K562 (cell line): Measurements from ENCODE around the gene GOLGB1. TPM values are rescaled to one million over a fixed set of nuclear protein-coding genes. Genes with fewer than 3 reads are reported as not detected.

Source experiments
- ATAC-seq: fragments of 200-7000 bp; cut with Tn5 transposase; 3 replicates; pipeline ENCODE4 v1.9.1; 2020; ENCODE audit warnings: moderate library complexity
- BruUV-seq: library from RNA; stranded (reverse); fragments of 400-500 nt; replicated peaks from 2 replicates; lab custom pipeline; 2021; lab: Mats Ljungman, UMichigan
- CTCF ChIA-PET: fragments of 300-600 bp; formaldehyde crosslinking; extraction: SDS; loops from one replicate; lab custom pipeline; 2021; ENCODE audit warnings: low intra/inter-chr PET ratio; lab: Yijun Ruan, JAX
- POLR2A ChIA-PET: fragments of 300-600, 350-650 bp; sonication (Branson Sonifier 250); formaldehyde crosslinking; extraction: SDS; loops from one replicate; lab custom pipeline; 2021; ENCODE audit warnings: antibody characterized with exemption, inconsistent platforms; lab: Yijun Ruan, JAX
- DNase-seq, 4 experiments: peaks; one replicate each; pipeline versions ENCODE4 v3.0.0 to v3.0.0-alpha.2; 2011 to 2018; ENCODE audit warnings: low spot score in 3 of 4, mixed read lengths in 3 of 4; ENCODE audit errors: extremely low read depth in 1 of 4
- FAIRE-seq: peaks from 2 replicates; lab custom pipeline; 2011; peaks lifted over from hg19 to GRCh38; lab: Jason Lieb, UNC
- H2AFZ ChIP-seq: 2 replicates; pipeline ENCODE4 v1.6.0; 2011; ENCODE audit warnings: low read depth, low read length, control low read depth, inconsistent platforms
- H3K27ac ChIP-seq: fragments of 200-600 bp; 3 replicates; pipeline ENCODE4 v1.8.0; 2011; ENCODE audit warnings: low read depth, mild to moderate bottlenecking, control low read depth, inconsistent platforms, low read length, moderate library complexity, mixed read lengths; ENCODE audit errors: extremely low read depth
- H3K27me3 ChIP-seq, 2 experiments: fragments of 300-600 bp in 1 of 2; 2 replicates in 1 of 2; 3 replicates in 1 of 2; pipeline versions ENCODE4 v1.6.0 to v1.8.0; 2011; ENCODE audit warnings: inconsistent platforms in 2 of 2, low read length in 2 of 2, mild to moderate bottlenecking in 1 of 2, mixed read lengths in 1 of 2, moderate library complexity in 1 of 2; ENCODE audit not compliant: control insufficient read depth in 2 of 2, insufficient read depth in 2 of 2
- H3K36me3 ChIP-seq: fragments of 300-600 bp; 3 replicates; pipeline ENCODE4 v1.8.0; 2011; ENCODE audit warnings: mild to moderate bottlenecking, low read length, inconsistent platforms; ENCODE audit not compliant: control insufficient read depth, insufficient read depth
- H3K4me1 ChIP-seq, 2 experiments: fragments of 200-600 bp in 1 of 2; replicated peaks in 1 of 2; 2 replicates in 1 of 2; 3 replicates in 1 of 2; pipeline versions ENCODE4 v1.5.1 to v1.8.0; 2011; ENCODE audit warnings: inconsistent platforms in 2 of 2, low read length in 2 of 2, mild to moderate bottlenecking in 1 of 2, mixed read lengths in 1 of 2, moderate library complexity in 1 of 2; ENCODE audit not compliant: control insufficient read depth in 2 of 2, insufficient read depth in 2 of 2
- H3K4me2 ChIP-seq: 2 replicates; pipeline ENCODE4 v1.6.1; 2011; ENCODE audit warnings: low read length, control low read depth, inconsistent platforms, mixed read lengths; ENCODE audit not compliant: insufficient read depth
- H3K4me3 ChIP-seq: fragments of 200-600 bp; sonication (generic), shearing (Covaris generic); 2 replicates; pipeline ENCODE4 v1.5.1; 2016; ENCODE audit warnings: control low read depth, inconsistent platforms
- H3K79me2 ChIP-seq: fragments of 200-600 bp; 3 replicates; pipeline ENCODE4 v1.8.0; 2011; ENCODE audit warnings: low read length, inconsistent platforms; ENCODE audit not compliant: control insufficient read depth, insufficient read depth
- H3K9ac ChIP-seq, 2 experiments: 2 replicates each; pipeline versions ENCODE4 v1.6.0 to v1.6.1; 2011; ENCODE audit warnings: low read depth in 2 of 2, low read length in 2 of 2, control low read depth in 1 of 2, inconsistent platforms in 1 of 2, mild to moderate bottlenecking in 1 of 2, mixed read lengths in 1 of 2; ENCODE audit not compliant: insufficient read depth in 1 of 2
- H3K9me1 ChIP-seq: one replicate; pipeline ENCODE4 v1.6.0; 2011; ENCODE audit warnings: inconsistent platforms, mild to moderate bottlenecking, low read length, moderate library complexity; ENCODE audit not compliant: control insufficient read depth, insufficient read depth
- H3K9me3 ChIP-seq: replicated peaks from 2 replicates; pipeline ENCODE4 v1.5.1; 2011; ENCODE audit warnings: low read depth, low read length, inconsistent platforms; ENCODE audit not compliant: control insufficient read depth, insufficient read depth
- H4K20me1 ChIP-seq: replicated peaks from 2 replicates; pipeline ENCODE4 v1.6.1; 2011; ENCODE audit warnings: low read length, inconsistent platforms, mixed read lengths; ENCODE audit not compliant: control insufficient read depth, insufficient read depth
- CBX8 ChIP-seq: fragments of 200-600 bp; sonication (generic); IDR thresholded peaks from 2 replicates; pipeline ENCODE4 v1.6.1; 2012; ENCODE audit warnings: borderline replicate concordance, mixed run types, low read depth, mild to moderate bottlenecking, moderate library complexity, mixed read lengths, low read length, control low read depth, inconsistent platforms; ENCODE audit not compliant: poor library complexity, severe bottlenecking; ENCODE audit errors: extremely low read depth
- DEAF1 ChIP-seq: fragments of 450-650 bp; formaldehyde crosslinking; IDR thresholded peaks from 2 replicates; pipeline ENCODE4 v1.4.0; 2020; ENCODE audit warnings: mild to moderate bottlenecking, moderate library complexity
- ELF2 ChIP-seq: fragments of 250-450 bp; sonication (Bioruptor Pico); IDR thresholded peaks from 2 replicates; pipeline ENCODE4 v1.5.0; 2021; ENCODE audit warnings: mild to moderate bottlenecking
- FOXK1 ChIP-seq: sonication (generic); formaldehyde crosslinking; IDR thresholded peaks from 2 replicates; pipeline ENCODE4 v1.8.0; 2022; ENCODE audit warnings: missing genetic modification reagents, mild to moderate bottlenecking, borderline replicate concordance
- IRF2 ChIP-seq: sonication (generic); formaldehyde crosslinking; IDR thresholded peaks from 2 replicates; pipeline ENCODE4 v1.8.1; 2022; ENCODE audit warnings: mild to moderate bottlenecking, missing genetic modification reagents
- MTA1 ChIP-seq: fragments of 450-650 bp; IDR thresholded peaks from 2 replicates; pipeline ENCODE4 v1.6.1; 2017; ENCODE audit warnings: borderline replicate concordance
- POLR2AphosphoS5 ChIP-seq: IDR thresholded peaks from 2 replicates; pipeline ENCODE4 v1.6.1; 2011; ENCODE audit warnings: mild to moderate bottlenecking, low read depth, low read length, moderate library complexity; ENCODE audit not compliant: control insufficient read depth, insufficient read depth
- ZSCAN29 ChIP-seq: fragments of 450-650 bp; IDR thresholded peaks from 2 replicates; pipeline ENCODE4 v1.6.1; 2017
- WGBS: fragments of 100-300 bp; shearing (Covaris generic); methylation state at CpG from one replicate; pipeline ENCODE4 v1.1.6; 2016; ENCODE audit warnings: low coverage, mixed read lengths; ENCODE audit not compliant: insufficient coverage; ENCODE audit errors: missing lambda C conversion rate; 5-methylcytosine and 5-hydroxymethylcytosine counted together
- in situ Hi-C: fragments of 300-500 bp; cut with MboI; formaldehyde crosslinking; loops from 4 replicates; pipeline ENCODE4 v1.15.0; 2018; ENCODE audit warnings: inconsistent platforms, mixed read lengths
- intact Hi-C: fragments of 100-400 bp; cut with micrococcal nuclease; formaldehyde crosslinking; loops from 2 replicates; pipeline ENCODE4 v1.14.2; 2022
- polyA plus RNA-seq, 8 experiments: library from polyadenylated mRNA; depleted of rRNA in 4 of 8; stranded (reverse) in 5 of 8; unstranded in 3 of 8; fragments of >200 nt; fragmentation: Nextera tagmentation in 2 of 8; fragmentation: Illumina TruSeq in 1 of 8; extraction: Ambion mirVana in 2 of 8; extraction: Trizol in 1 of 8; gene quantifications; 2 replicates each; pipeline versions ENCODE4 v1.2.1 to v1.2.3, GENCODE V29; 2011 to 2014; ENCODE audit warnings: inconsistent platforms in 1 of 8, missing spikeins in 1 of 8
- total RNA-seq, 7 experiments: library from RNA; depleted of rRNA in 6 of 7; stranded (reverse); fragments of >200 nt in 6 of 7; fragmentation: Illumina TruSeq in 2 of 7; extraction: Trizol in 2 of 7; gene quantifications; 2 replicates each; pipeline versions ENCODE4 v1.2.1 to v1.2.3, GENCODE V29; 2011 to 2021; ENCODE audit warnings: low replicate concordance in 1 of 7
- TF ChIP-seq, protein P1 (sequence below): fragments of 250-450 bp; sonication (Bioruptor Pico); IDR thresholded peaks from 2 replicates; pipeline ENCODE4 v1.8.0; 2022; ENCODE audit warnings: moderate library complexity, mild to moderate bottlenecking, inconsistent platforms
- TF ChIP-seq, protein P2 (sequence below): sonication (generic); formaldehyde crosslinking; IDR thresholded peaks from 2 replicates; pipeline ENCODE4 v1.8.0; 2023; ENCODE audit warnings: mild to moderate bottlenecking, missing genetic modification reagents
- TF ChIP-seq, protein P3 (sequence below): fragments of 450-650 bp; IDR thresholded peaks from 2 replicates; pipeline ENCODE4 v1.6.1; 2014; ENCODE audit warnings: low read depth, mild to moderate bottlenecking, moderate library complexity, borderline replicate concordance
- TF ChIP-seq, protein P4 (sequence below): fragments of 250-450 bp; sonication (Bioruptor Pico); IDR thresholded peaks from 2 replicates; pipeline ENCODE4 v1.5.0; 2021

The GOLGB1 gene
- total and polyA plus RNA-seq, 9 of the 15 experiments (the other 6 are each of a cell fraction or from before 2014, with no cell fraction given) = 4.0 to 16.3 (median 9.7) TPM

GRCh38 chr3:121654493-121655385 lies 94.8 kb downstream of the GOLGB1 start:
- Histone ChIP-seq H3K79me2 (no peaks in the 10 kb centered on the region), H2AFZ (no peak overlapping the region), H3K9me1 (no peaks in the 10 kb centered on the region), H3K4me2 (no peak overlapping the region), H3K9me3 (no peaks in the 10 kb centered on the region), H3K27me3 (no peaks in the 10 kb centered on the region), H3K36me3 (no peaks in the 10 kb centered on the region), H3K4me3 (no peak overlapping the region), H3K9ac (no peak overlapping the region), H4K20me1 (no peaks in the 10 kb centered on the region), H3K4me1 (no peaks in the 10 kb centered on the region), H3K27ac (no peak overlapping the region)
- DNase-seq (no peak), ATAC-seq (no peak), FAIRE-seq (no peak)
- BruUV-seq = no TSS peak
- POLR2A ChIA-PET = no interaction called here
- in situ Hi-C loops = no loop called here
- 22% methylated on average over 6 of the region's 6 CpGs for WGBS
- intact Hi-C loops = no loop called here
- CTCF ChIA-PET = no interaction called here
- TF ChIP-seq, protein P1, sequence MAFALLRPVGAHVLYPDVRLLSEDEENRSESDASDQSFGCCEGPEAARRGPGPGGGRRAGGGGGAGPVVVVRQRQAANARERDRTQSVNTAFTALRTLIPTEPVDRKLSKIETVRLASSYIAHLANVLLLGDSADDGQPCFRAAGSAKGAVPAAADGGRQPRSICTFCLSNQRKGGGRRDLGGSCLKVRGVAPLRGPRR (CRISPR knock-in tag) = no peak
- no peak for TF ChIP-seq MTA1
- TF ChIP-seq ELF2 = no peak
- no peak for TF ChIP-seq POLR2AphosphoS5
- no peak for TF ChIP-seq DEAF1
- no peak for TF ChIP-seq ZSCAN29
- TF ChIP-seq, protein P2, sequence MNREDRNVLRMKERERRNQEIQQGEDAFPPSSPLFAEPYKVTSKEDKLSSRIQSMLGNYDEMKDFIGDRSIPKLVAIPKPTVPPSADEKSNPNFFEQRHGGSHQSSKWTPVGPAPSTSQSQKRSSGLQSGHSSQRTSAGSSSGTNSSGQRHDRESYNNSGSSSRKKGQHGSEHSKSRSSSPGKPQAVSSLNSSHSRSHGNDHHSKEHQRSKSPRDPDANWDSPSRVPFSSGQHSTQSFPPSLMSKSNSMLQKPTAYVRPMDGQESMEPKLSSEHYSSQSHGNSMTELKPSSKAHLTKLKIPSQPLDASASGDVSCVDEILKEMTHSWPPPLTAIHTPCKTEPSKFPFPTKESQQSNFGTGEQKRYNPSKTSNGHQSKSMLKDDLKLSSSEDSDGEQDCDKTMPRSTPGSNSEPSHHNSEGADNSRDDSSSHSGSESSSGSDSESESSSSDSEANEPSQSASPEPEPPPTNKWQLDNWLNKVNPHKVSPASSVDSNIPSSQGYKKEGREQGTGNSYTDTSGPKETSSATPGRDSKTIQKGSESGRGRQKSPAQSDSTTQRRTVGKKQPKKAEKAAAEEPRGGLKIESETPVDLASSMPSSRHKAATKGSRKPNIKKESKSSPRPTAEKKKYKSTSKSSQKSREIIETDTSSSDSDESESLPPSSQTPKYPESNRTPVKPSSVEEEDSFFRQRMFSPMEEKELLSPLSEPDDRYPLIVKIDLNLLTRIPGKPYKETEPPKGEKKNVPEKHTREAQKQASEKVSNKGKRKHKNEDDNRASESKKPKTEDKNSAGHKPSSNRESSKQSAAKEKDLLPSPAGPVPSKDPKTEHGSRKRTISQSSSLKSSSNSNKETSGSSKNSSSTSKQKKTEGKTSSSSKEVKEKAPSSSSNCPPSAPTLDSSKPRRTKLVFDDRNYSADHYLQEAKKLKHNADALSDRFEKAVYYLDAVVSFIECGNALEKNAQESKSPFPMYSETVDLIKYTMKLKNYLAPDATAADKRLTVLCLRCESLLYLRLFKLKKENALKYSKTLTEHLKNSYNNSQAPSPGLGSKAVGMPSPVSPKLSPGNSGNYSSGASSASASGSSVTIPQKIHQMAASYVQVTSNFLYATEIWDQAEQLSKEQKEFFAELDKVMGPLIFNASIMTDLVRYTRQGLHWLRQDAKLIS = no peak
- TF ChIP-seq IRF2 = no peak
- TF ChIP-seq, protein P3, sequence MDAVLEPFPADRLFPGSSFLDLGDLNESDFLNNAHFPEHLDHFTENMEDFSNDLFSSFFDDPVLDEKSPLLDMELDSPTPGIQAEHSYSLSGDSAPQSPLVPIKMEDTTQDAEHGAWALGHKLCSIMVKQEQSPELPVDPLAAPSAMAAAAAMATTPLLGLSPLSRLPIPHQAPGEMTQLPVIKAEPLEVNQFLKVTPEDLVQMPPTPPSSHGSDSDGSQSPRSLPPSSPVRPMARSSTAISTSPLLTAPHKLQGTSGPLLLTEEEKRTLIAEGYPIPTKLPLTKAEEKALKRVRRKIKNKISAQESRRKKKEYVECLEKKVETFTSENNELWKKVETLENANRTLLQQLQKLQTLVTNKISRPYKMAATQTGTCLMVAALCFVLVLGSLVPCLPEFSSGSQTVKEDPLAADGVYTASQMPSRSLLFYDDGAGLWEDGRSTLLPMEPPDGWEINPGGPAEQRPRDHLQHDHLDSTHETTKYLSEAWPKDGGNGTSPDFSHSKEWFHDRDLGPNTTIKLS = no peak
- TF ChIP-seq, protein P4, sequence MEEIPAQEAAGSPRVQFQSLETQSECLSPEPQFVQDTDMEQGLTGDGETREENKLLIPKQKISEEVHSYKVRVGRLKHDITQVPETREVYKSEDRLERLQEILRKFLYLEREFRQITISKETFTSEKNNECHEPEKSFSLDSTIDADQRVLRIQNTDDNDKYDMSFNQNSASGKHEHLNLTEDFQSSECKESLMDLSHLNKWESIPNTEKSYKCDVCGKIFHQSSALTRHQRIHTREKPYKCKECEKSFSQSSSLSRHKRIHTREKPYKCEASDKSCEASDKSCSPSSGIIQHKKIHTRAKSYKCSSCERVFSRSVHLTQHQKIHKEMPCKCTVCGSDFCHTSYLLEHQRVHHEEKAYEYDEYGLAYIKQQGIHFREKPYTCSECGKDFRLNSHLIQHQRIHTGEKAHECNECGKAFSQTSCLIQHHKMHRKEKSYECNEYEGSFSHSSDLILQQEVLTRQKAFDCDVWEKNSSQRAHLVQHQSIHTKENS (CRISPR knock-in tag) = no peak
- TF ChIP-seq CBX8 = no peak
- no peak for TF ChIP-seq FOXK1
